WTC11 (cell line): ENCODE data around the gene SDR42E2.

Experiments used
- ATF1 ChIP-seq: sonication (generic); formaldehyde crosslinking; IDR thresholded peaks from 2 replicates; pipeline ENCODE4 v1.8.1; 2023; ENCODE audit warnings: mild to moderate bottlenecking, moderate library complexity, missing genetic modification reagents
- CREB1 ChIP-seq: sonication (generic); formaldehyde crosslinking; IDR thresholded peaks from 2 replicates; pipeline ENCODE4 v1.8.0; 2023; ENCODE audit warnings: mild to moderate bottlenecking, missing genetic modification reagents
- ESRRA ChIP-seq: sonication (generic); formaldehyde crosslinking; IDR thresholded peaks from 2 replicates; pipeline ENCODE4 v1.8.1; 2022; ENCODE audit warnings: mild to moderate bottlenecking, missing genetic modification reagents, borderline replicate concordance
- FOXK1 ChIP-seq: sonication (generic); formaldehyde crosslinking; IDR thresholded peaks from 2 replicates; pipeline ENCODE4 v1.8.0; 2022; ENCODE audit warnings: mild to moderate bottlenecking, moderate library complexity, missing genetic modification reagents
- FOXP1 ChIP-seq: sonication (generic); formaldehyde crosslinking; IDR thresholded peaks from 2 replicates; pipeline ENCODE4 v1.8.0; 2022; ENCODE audit warnings: missing genetic modification reagents, mild to moderate bottlenecking, moderate library complexity, borderline replicate concordance
- ZNF138 ChIP-seq: sonication (generic); formaldehyde crosslinking; conservative IDR thresholded peaks from 2 replicates; pipeline ENCODE4 v1.8.1; 2022; ENCODE audit warnings: mild to moderate bottlenecking, moderate library complexity, missing genetic modification reagents
- TF ChIP-seq, protein P1 (sequence below): fragments of 200-600 bp; IDR thresholded peaks from 2 replicates; pipeline ENCODE4 v1.8.0; 2022; ENCODE audit warnings: antibody characterized with exemption
- TF ChIP-seq, protein P2 (sequence below): sonication (generic); formaldehyde crosslinking; IDR thresholded peaks from 2 replicates; pipeline ENCODE4 v1.8.0; 2022; ENCODE audit warnings: mild to moderate bottlenecking, missing genetic modification reagents
- TF ChIP-seq, protein P3 (sequence below): sonication (generic); formaldehyde crosslinking; IDR thresholded peaks from 2 replicates; pipeline ENCODE4 v1.8.1; 2022; ENCODE audit warnings: low read depth, missing genetic modification reagents, borderline replicate concordance
- TF ChIP-seq, protein P4 (sequence below): sonication (generic); formaldehyde crosslinking; IDR thresholded peaks from 2 replicates; pipeline ENCODE4 v1.8.1; 2022; ENCODE audit warnings: missing genetic modification reagents, borderline replicate concordance
- TF ChIP-seq, protein P5 (sequence below): sonication (generic); formaldehyde crosslinking; IDR thresholded peaks from 2 replicates; pipeline ENCODE4 v1.8.1; 2023; ENCODE audit warnings: mild to moderate bottlenecking, missing genetic modification reagents
- TF ChIP-seq, protein P6 (sequence below): sonication (generic); formaldehyde crosslinking; conservative IDR thresholded peaks from 2 replicates; pipeline ENCODE4 v1.8.1; 2022; ENCODE audit warnings: mild to moderate bottlenecking, missing genetic modification reagents
- TF ChIP-seq, protein P7 (sequence below): sonication (generic); formaldehyde crosslinking; IDR thresholded peaks from 2 replicates; pipeline ENCODE4 v1.8.1; 2023; ENCODE audit warnings: mild to moderate bottlenecking, missing genetic modification reagents
- TF ChIP-seq, protein P8 (sequence below): sonication (generic); formaldehyde crosslinking; IDR thresholded peaks from 2 replicates; pipeline ENCODE4 v1.8.1; 2022; ENCODE audit warnings: mild to moderate bottlenecking, missing genetic modification reagents, moderate library complexity, borderline replicate concordance

DNA sequence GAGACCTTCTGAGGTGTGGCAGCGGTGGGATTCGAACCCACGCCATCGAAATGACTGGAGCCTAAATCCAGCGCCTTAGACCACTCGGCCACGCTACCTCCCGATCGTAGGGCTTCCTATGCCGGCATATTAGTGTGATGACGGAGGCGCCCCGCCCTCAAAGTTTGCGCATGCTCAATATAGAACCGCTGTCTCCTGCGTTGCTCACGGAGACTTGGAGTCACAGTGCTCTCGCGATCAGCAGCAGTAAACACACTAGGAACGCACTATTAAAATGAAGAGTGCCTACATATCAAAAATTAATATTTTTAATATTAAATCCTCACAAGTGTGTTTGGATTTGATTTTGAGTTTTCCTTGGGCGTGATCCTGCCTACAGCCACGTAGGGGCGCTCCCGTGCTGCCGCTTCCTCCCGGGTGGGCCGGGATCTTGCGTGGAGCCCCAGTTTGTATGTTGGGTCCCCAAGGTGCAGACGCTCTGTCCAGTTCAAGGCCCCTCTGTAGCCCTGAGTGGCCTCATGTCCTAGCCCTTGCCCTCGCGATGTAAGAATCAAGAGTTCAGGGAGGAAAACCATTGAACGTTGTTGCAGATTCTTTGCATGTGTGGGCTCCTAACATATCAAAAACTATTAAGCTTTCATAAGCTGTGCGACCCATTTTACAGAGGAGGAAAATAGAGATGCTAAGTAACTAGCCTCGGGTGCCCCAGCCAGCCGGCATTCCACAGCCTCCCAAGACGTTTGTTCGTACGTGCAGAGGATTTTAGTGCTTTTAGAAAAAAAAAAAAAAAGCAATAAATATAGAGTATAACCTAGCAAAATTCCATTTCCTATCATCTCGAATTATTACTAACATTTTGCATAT, 33.6 kb downstream of the SDR42E2 start:
- TF ChIP-seq, protein P1, sequence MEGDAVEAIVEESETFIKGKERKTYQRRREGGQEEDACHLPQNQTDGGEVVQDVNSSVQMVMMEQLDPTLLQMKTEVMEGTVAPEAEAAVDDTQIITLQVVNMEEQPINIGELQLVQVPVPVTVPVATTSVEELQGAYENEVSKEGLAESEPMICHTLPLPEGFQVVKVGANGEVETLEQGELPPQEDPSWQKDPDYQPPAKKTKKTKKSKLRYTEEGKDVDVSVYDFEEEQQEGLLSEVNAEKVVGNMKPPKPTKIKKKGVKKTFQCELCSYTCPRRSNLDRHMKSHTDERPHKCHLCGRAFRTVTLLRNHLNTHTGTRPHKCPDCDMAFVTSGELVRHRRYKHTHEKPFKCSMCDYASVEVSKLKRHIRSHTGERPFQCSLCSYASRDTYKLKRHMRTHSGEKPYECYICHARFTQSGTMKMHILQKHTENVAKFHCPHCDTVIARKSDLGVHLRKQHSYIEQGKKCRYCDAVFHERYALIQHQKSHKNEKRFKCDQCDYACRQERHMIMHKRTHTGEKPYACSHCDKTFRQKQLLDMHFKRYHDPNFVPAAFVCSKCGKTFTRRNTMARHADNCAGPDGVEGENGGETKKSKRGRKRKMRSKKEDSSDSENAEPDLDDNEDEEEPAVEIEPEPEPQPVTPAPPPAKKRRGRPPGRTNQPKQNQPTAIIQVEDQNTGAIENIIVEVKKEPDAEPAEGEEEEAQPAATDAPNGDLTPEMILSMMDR: peak; percentile 46; the same call in 1 of the 2 replicates
- TF ChIP-seq, protein P2, sequence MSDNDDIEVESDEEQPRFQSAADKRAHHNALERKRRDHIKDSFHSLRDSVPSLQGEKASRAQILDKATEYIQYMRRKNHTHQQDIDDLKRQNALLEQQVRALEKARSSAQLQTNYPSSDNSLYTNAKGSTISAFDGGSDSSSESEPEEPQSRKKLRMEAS (CRISPR knock-in tag): 0 out of 2 replicates have a peak, but pooled peaks have one; percentile 26
- TF ChIP-seq FOXK1 (no peak), ESRRA (no peak), ZNF138 (CRISPR knock-in tag) (no peak), ATF1 (CRISPR knock-in tag) (no peak), CREB1 (CRISPR knock-in tag) (no peak), FOXP1 (CRISPR knock-in tag) (no peak)
- TF ChIP-seq, protein P3, sequence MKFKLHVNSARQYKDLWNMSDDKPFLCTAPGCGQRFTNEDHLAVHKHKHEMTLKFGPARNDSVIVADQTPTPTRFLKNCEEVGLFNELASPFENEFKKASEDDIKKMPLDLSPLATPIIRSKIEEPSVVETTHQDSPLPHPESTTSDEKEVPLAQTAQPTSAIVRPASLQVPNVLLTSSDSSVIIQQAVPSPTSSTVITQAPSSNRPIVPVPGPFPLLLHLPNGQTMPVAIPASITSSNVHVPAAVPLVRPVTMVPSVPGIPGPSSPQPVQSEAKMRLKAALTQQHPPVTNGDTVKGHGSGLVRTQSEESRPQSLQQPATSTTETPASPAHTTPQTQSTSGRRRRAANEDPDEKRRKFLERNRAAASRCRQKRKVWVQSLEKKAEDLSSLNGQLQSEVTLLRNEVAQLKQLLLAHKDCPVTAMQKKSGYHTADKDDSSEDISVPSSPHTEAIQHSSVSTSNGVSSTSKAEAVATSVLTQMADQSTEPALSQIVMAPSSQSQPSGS (CRISPR knock-in tag): no peak
- TF ChIP-seq, protein P4, sequence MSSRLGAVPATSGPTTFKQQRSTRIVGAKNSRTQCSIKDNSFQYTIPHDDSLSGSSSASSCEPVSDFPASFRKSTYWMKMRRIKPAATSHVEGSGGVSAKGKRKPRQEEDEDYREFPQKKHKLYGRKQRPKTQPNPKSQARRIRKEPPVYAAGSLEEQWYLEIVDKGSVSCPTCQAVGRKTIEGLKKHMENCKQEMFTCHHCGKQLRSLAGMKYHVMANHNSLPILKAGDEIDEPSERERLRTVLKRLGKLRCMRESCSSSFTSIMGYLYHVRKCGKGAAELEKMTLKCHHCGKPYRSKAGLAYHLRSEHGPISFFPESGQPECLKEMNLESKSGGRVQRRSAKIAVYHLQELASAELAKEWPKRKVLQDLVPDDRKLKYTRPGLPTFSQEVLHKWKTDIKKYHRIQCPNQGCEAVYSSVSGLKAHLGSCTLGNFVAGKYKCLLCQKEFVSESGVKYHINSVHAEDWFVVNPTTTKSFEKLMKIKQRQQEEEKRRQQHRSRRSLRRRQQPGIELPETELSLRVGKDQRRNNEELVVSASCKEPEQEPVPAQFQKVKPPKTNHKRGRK (CRISPR knock-in tag): no peak
- TF ChIP-seq, protein P5, sequence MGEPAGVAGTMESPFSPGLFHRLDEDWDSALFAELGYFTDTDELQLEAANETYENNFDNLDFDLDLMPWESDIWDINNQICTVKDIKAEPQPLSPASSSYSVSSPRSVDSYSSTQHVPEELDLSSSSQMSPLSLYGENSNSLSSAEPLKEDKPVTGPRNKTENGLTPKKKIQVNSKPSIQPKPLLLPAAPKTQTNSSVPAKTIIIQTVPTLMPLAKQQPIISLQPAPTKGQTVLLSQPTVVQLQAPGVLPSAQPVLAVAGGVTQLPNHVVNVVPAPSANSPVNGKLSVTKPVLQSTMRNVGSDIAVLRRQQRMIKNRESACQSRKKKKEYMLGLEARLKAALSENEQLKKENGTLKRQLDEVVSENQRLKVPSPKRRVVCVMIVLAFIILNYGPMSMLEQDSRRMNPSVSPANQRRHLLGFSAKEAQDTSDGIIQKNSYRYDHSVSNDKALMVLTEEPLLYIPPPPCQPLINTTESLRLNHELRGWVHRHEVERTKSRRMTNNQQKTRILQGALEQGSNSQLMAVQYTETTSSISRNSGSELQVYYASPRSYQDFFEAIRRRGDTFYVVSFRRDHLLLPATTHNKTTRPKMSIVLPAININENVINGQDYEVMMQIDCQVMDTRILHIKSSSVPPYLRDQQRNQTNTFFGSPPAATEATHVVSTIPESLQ (CRISPR knock-in tag): no peak
- TF ChIP-seq, protein P6, sequence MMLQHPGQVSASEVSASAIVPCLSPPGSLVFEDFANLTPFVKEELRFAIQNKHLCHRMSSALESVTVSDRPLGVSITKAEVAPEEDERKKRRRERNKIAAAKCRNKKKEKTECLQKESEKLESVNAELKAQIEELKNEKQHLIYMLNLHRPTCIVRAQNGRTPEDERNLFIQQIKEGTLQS: no peak
- TF ChIP-seq, protein P7, sequence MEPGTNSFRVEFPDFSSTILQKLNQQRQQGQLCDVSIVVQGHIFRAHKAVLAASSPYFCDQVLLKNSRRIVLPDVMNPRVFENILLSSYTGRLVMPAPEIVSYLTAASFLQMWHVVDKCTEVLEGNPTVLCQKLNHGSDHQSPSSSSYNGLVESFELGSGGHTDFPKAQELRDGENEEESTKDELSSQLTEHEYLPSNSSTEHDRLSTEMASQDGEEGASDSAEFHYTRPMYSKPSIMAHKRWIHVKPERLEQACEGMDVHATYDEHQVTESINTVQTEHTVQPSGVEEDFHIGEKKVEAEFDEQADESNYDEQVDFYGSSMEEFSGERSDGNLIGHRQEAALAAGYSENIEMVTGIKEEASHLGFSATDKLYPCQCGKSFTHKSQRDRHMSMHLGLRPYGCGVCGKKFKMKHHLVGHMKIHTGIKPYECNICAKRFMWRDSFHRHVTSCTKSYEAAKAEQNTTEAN: no peak
- TF ChIP-seq, protein P8, sequence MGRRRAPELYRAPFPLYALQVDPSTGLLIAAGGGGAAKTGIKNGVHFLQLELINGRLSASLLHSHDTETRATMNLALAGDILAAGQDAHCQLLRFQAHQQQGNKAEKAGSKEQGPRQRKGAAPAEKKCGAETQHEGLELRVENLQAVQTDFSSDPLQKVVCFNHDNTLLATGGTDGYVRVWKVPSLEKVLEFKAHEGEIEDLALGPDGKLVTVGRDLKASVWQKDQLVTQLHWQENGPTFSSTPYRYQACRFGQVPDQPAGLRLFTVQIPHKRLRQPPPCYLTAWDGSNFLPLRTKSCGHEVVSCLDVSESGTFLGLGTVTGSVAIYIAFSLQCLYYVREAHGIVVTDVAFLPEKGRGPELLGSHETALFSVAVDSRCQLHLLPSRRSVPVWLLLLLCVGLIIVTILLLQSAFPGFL (CRISPR knock-in tag): no peak
